HG03095 (cell line): ENCODE measurements around the gene IFNA4.
"Not testable (repeated sequence)": the region's sequence is repeated elsewhere in the genome, so short reads cannot be mapped to it uniquely, and the experiment has no call there.

Experiments
- ATAC-seq: cut with Tn5 transposase; IDR thresholded peaks from one replicate; pipeline ENCODE4 v1.9.1; 2021; ENCODE audit warnings: moderate library complexity; ENCODE audit not compliant: unreplicated experiment

IFNA4 gene

GRCh38 chr9:21166560-21166959 is 20.8 kb downstream of the IFNA4 start, which contains the start of gene IFNA21:
TSS of gene IFNA21 (minus strand) at chr9:21166660. CDS start at chr9:21166612, 48 bp downstream.
- not testable (repeated sequence) for ATAC-seq

GRCh38 chr9:21165516-21165915 is 21.9 kb downstream of the IFNA4 start:
- no peak for ATAC-seq

- ATAC-seq, result peak; percentile 92
These were observed 27.2 kb downstream of the IFNA4 start for GRCh38 chr9:21160178-21160577.

- ATAC-seq, result no peak
These were observed 31.9 kb downstream of the IFNA4 start for GRCh38 chr9:21155501-21155900.

- peak; percentile 74 for ATAC-seq
These were observed 33.3 kb downstream of the IFNA4 start for GRCh38 chr9:21154018-21154608.

- ATAC-seq, result peak; percentile 20
These were observed 33.9 kb downstream of the IFNA4 start for GRCh38 chr9:21153336-21154017.

GRCh38 chr9:21144603-21145002 is 42.8 kb downstream of the IFNA4 start:
- peak; percentile 59 for ATAC-seq

GRCh38 chr9:21141427-21141882 is 45.9 kb downstream of the IFNA4 start, which contains the start of gene IFNW1:
TSS of gene IFNW1 (minus strand) at chr9:21141832. CDS start at chr9:21141570, 262 bp downstream.
- peak; percentile 82 for ATAC-seq

GRCh38 chr9:21137020-21137419 is 50.4 kb downstream of the IFNA4 start:
- no peak for ATAC-seq
